ENCODE results near the gene DLX3. TPM values are rescaled to one million over a fixed set of nuclear protein-coding genes. Genes with fewer than 3 reads are reported as not detected.

Gene DLX3
- total RNA-seq (2021) (1.2 and 2.0 TPM in 2 replicates), Bru-seq, nascent RNA (percentile 24 among the genes with signal in this experiment), BruChase-seq, experiment 1, labeled RNA remaining after a 2-hour chase (percentile 26 among the genes with signal in this experiment), BruChase-seq, experiment 2, labeled RNA remaining after a 6-hour chase (percentile 30 among the genes with signal in this experiment)
- long read RNA-seq, partial matches to known transcripts: 0 of 3 reads
- long read RNA-seq, other reads (novel, unspliced or antisense): 0 of 3 reads

DNA sequence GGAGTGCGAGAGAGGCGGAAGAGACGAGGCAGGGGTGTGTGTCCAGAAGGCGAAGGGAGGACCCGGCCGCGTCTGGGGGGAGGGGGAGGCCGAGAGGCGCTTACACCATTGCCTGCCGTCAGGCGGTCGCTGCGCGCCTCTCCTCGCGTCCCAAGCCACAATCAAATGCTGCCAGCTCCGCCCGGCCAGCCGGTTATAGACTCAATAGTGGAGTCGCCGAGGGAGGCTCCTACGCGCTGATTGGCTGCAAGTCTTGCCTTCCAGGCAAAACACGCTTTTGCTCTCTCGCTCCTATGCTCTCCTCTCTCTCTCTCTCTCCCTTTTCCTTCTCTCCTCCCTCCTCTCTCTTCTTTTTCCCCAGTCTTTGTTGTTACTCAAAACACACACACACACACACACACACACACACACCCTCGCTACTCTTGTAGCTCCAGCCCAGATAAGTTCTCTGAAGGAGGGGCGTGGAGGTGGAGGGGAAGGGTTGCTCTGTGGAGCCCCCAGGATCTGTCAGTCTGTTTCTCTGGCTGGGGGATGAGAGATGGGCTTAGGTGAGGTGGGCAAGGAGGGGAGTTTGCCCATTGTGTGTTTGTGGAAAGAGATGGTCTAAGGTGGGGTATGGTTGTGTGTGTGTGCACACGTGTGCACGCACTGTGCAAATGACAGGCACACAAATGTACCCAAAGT, at the start of gene DLX3:
Gene DLX3, minus strand, starts transcription at position 170 of the 684 bp plus-strand sequence. CDS start 226 bp downstream, outside the sequence.
- Histone ChIP-seq H3K27me3 (ENCODE audit: insufficient read depth, low read depth) (peaks cover 7% of the 10 kb centered on the region; the same call in 1 of the 2 replicates), H3K9me2 (ENCODE audit: insufficient read depth) (no peaks in the 10 kb centered on the region), H3K4me3 (peak within 1 kb of the TSS; percentile 63), H4K20me1 (ENCODE audit: insufficient read depth) (no peaks in the 10 kb centered on the region), H3K4me1 (replicated peaks; ENCODE audit: insufficient read depth) (peaks cover 34% of the 10 kb centered on the region), H3K27ac (no peak within 1 kb of the TSS), H3K36me3 (ENCODE audit: low read depth) (no peaks in the 10 kb centered on the region), H3K79me2 (ENCODE audit: low read depth) (peaks cover 6% of the 10 kb centered on the region; the same call in 1 of the 2 replicates), H3K4me2 (peak within 1 kb of the TSS; percentile 94), H3K9me3 (ENCODE audit: insufficient read depth, low read depth) (no peaks in the 10 kb centered on the region), H3F3A (ENCODE audit: insufficient read depth, low read depth) (peaks cover 14% of the 10 kb centered on the region), H2AFZ (peak within 1 kb of the TSS; percentile 70)
- no TSS peak for BruUV-seq (replicated peaks)
- ChIA-PET CTCF (interaction anchor here (0.6 to 3.4 kb wide), 6 partner anchors 35 to 427 kb away, joined by 3 to 22 read pairs (median 5); no protein-coding TSS in a partner anchor), POLR2A (ENCODE audit: unreplicated experiment) (interaction anchor here (0.6 kb wide), 1 partner anchor 517 kb away, joined by 3 read pairs; no protein-coding TSS in a partner anchor)
- intact Hi-C loops (cut with micrococcal nuclease; ENCODE audit: unreplicated experiment): loop anchor here (1.0 to 10.0 kb wide), 4 partner anchors 43 to 580 kb away; partner anchors contain the start of gene PHB1
- TF ChIP-seq EZH2 (IDR thresholded peaks at IDR 0.05; ENCODE audit: low read depth) (no peak), CTCF (conservative IDR thresholded peaks at IDR 0.05) (no peak)
- DNase-seq: peak; percentile 85 to 87

DNA sequence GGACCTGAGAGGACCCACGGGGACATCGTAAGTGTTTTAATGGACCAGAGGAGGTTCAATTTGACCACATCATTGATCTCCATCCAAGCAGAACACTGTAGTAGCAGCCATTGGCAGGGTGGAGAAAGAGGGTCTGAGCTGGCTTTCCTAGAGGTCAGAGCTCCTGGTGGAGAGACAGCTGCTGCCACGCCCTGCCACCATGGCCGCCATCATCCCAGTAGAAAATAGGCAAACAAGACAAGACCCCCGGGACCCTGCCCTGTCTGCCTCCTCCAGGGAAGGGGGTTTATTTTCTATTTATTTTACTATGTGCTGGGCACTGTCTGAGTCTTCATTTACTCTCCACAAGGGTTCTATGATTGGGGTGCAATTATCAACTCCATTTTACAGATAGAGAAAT, 49.5 kb upstream of the DLX3 start:
- no peaks in the 10 kb centered on the region for H3K79me2 ChIP-seq (ENCODE audit: low read depth)
- no peaks in the 10 kb centered on the region for H3K36me3 ChIP-seq (ENCODE audit: low read depth)
- no peaks in the 10 kb centered on the region for H3K9me2 ChIP-seq (ENCODE audit: insufficient read depth)
- POLR2A ChIA-PET (ENCODE audit: unreplicated experiment): interaction anchor here (0.7 kb wide), 1 partner anchor 13 kb away, joined by 5 read pairs; no protein-coding TSS in a partner anchor
- H3K4me3 ChIP-seq: no peak overlapping the region
- H4K20me1 ChIP-seq (ENCODE audit: insufficient read depth): no peaks in the 10 kb centered on the region
- no TSS peak for BruUV-seq (replicated peaks)
- DNase-seq: no peak
- H2AFZ ChIP-seq: no peak overlapping the region
- TF ChIP-seq CTCF (conservative IDR thresholded peaks at IDR 0.05) (no peak), EZH2 (IDR thresholded peaks at IDR 0.05; ENCODE audit: low read depth) (no peak)
- peaks cover 18% of the 10 kb centered on the region for H3F3A ChIP-seq (ENCODE audit: insufficient read depth, low read depth)
- no peaks in the 10 kb centered on the region for H3K27me3 ChIP-seq (ENCODE audit: insufficient read depth, low read depth)
- H3K4me1 ChIP-seq (replicated peaks; ENCODE audit: insufficient read depth): peaks cover 47% of the 10 kb centered on the region
- intact Hi-C loops (cut with micrococcal nuclease; ENCODE audit: unreplicated experiment): no loop called here
- no peak overlapping the region for H3K4me2 ChIP-seq
- H3K9me3 ChIP-seq (ENCODE audit: insufficient read depth, low read depth): no peaks in the 10 kb centered on the region
- H3K27ac ChIP-seq: no peak overlapping the region
- CTCF ChIA-PET: no interaction called here

DNA sequence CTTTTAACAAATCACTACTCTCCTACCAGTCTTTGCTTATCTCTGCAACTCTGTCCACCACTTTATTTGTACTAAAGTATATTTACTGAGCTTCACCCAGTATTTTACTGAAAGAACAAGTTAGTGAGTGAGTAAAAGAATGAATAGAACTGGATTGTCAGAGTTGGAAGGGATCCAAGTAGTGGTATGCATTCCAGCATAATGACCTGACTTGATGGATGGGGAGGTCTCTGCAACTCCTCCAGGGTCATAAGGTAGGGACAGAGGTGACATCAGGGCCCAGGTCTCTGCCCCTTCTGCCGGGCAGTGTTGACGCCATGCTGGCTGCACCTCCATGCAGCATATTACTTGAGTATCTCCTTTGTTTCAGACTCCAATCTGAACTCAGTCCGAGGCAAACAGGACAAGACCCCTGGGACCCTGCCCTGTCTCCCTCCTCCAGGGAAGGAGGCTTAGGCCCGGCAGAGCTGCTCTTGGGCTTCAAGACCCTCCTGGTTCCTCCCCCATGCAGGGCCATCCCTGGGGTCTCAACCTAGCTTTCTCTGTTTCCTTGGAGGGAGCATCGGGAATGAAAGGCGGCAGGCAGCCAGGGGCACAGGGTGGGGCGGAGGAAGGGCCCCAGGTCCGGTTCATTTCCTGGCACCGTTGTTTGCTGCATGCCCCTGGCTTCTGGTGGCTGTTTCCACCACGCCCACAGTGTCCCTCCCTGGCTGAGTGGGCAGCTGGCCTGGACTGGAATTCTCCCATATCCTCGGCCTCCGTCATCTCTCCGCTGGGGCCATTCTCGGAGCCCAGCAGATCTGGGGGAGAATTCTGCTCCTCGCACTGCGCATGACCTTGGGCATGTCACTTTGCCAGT, 48.5 kb upstream of the DLX3 start:
- ChIA-PET POLR2A (ENCODE audit: unreplicated experiment) (interaction anchor here (0.7 kb wide), 1 partner anchor 17 kb away, joined by 6 read pairs; no protein-coding TSS in a partner anchor), CTCF (interaction anchor here (0.7 to 1.0 kb wide), 2 partner anchors 21 to 199 kb away, joined by 3 read pairs; no protein-coding TSS in a partner anchor)
- intact Hi-C loops (cut with micrococcal nuclease; ENCODE audit: unreplicated experiment): loop anchor here (1.0 kb wide), 1 partner anchor 8 kb away; no protein-coding TSS in a partner anchor
- TF ChIP-seq EZH2 (IDR thresholded peaks at IDR 0.05; ENCODE audit: low read depth) (no peak), CTCF (conservative IDR thresholded peaks at IDR 0.05) (no peak)
- Histone ChIP-seq H4K20me1 (ENCODE audit: insufficient read depth) (no peaks in the 10 kb centered on the region), H3K36me3 (ENCODE audit: low read depth) (no peaks in the 10 kb centered on the region), H3K4me2 (no peak overlapping the region), H3K9me3 (ENCODE audit: insufficient read depth, low read depth) (no peaks in the 10 kb centered on the region), H2AFZ (no peak overlapping the region), H3K4me3 (no peak overlapping the region), H3F3A (ENCODE audit: insufficient read depth, low read depth) (peaks cover 12% of the 10 kb centered on the region), H3K4me1 (replicated peaks; ENCODE audit: insufficient read depth) (peaks cover 39% of the 10 kb centered on the region), H3K79me2 (ENCODE audit: low read depth) (no peaks in the 10 kb centered on the region), H3K27me3 (ENCODE audit: insufficient read depth, low read depth) (no peaks in the 10 kb centered on the region), H3K27ac (no peak overlapping the region), H3K9me2 (ENCODE audit: insufficient read depth) (no peaks in the 10 kb centered on the region)
- no TSS peak for BruUV-seq (replicated peaks)
- peak; percentile 49 to 58 for DNase-seq

Measured in PC-9 (cell line).